Superior temporal gyrus (tissue), 1 donor: ENCODE data around the gene TYW5.

ENCODE experiments used
- DNase-seq: peaks from one replicate; pipeline ENCODE4 v3.0.0-alpha.2; 2016; ENCODE audit errors: extremely low spot score

The TYW5 gene

GRCh38 chr2:199973703-199974102 is 18.4 kb upstream of the TYW5 start:
- peak; percentile 79 for DNase-seq

GRCh38 chr2:199972088-199972626 is 16.9 kb upstream of the TYW5 start:
- no peak for DNase-seq

GRCh38 chr2:199968126-199968525 is 12.8 kb upstream of the TYW5 start:
- DNase-seq, result no peak

GRCh38 chr2:199966976-199967375 is 11.7 kb upstream of the TYW5 start:
- DNase-seq, result no peak

- no peak for DNase-seq
These were observed 11.1 kb upstream of the TYW5 start for GRCh38 chr2:199966405-199966804.

GRCh38 chr2:199962203-199962602 is 6.9 kb upstream of the TYW5 start:
- no peak for DNase-seq

- DNase-seq, result no peak
These were observed 2.7 kb upstream of the TYW5 start for GRCh38 chr2:199958014-199958413.

GRCh38 chr2:199956062-199956380 is 730 bp upstream of the TYW5 start:
- no peak for DNase-seq

- peak; percentile 24 for DNase-seq
These were observed 318 bp downstream of the TYW5 start for GRCh38 chr2:199955007-199955338.

GRCh38 chr2:199951023-199951422 is 4.3 kb downstream of the TYW5 start:
- no peak for DNase-seq

GRCh38 chr2:199950396-199950795 is 4.9 kb downstream of the TYW5 start:
- no peak for DNase-seq

- DNase-seq, result no peak
These were observed 8.5 kb downstream of the TYW5 start for GRCh38 chr2:199946836-199947235.

GRCh38 chr2:199946196-199946595 is 9.1 kb downstream of the TYW5 start:
- no peak for DNase-seq

GRCh38 chr2:199943373-199943772 is 11.9 kb downstream of the TYW5 start:
- no peak for DNase-seq

- peak; percentile 63 for DNase-seq
These were observed 14.9 kb downstream of the TYW5 start for GRCh38 chr2:199940373-199940772.

- no peak for DNase-seq
These were observed 18.7 kb downstream of the TYW5 start for GRCh38 chr2:199936554-199936953.

GRCh38 chr2:199933466-199933865 is 21.8 kb downstream of the TYW5 start:
- DNase-seq, result peak; percentile 77

- peak; percentile 94 for DNase-seq
These were observed 22.9 kb downstream of the TYW5 start for GRCh38 chr2:199932312-199932855.

- peak; percentile 42 for DNase-seq
These were observed 26.0 kb downstream of the TYW5 start for GRCh38 chr2:199929262-199929661.

- DNase-seq, result no peak
These were observed 26.7 kb downstream of the TYW5 start for GRCh38 chr2:199928626-199929025.

GRCh38 chr2:199928226-199928625 is 27.1 kb downstream of the TYW5 start:
- no peak for DNase-seq

- no peak for DNase-seq
These were observed 28.5 kb downstream of the TYW5 start for GRCh38 chr2:199926806-199927205.

GRCh38 chr2:199923924-199924323 is 31.4 kb downstream of the TYW5 start:
- no peak for DNase-seq

- DNase-seq, result peak; percentile 26
These were observed 32.4 kb downstream of the TYW5 start for GRCh38 chr2:199922856-199923255.
